ENCODE data around the gene FNDC1.
A peak's percentile ranks its signal among the peaks of the same experiment; 100 is the strongest.

DNA sequence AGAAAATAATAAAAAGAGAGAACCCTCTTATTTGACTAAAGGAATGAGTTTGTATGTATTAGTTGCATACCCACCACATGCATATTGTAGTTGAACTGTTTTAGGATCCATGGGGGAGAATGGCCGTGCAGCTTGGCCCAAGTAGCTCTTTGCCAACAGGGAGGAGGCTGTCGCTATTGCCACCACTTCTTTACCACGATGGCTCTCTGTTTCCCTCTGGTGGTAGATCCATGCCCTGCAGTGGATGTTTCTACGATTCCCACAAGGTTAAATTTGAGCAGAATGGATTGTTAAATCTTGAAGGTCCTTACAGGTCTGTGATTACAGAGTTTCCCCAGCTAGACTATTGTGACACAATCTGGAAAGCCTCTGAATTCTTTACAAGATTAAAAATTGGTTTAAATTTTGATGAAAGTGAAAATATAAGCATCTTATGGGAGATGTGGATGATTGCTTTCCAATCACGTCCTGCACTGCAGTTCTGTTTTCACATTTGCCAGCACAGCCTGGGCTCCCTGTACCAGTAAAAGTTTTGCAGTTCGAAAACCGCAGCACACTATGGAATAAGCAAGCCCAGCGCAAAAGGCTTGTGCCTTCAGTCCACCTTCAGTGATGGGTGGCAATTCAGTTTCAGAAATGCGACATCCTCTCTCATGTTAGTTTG lies 34.4 kb upstream of the FNDC1 start:
- TF ChIP-seq, protein P1, sequence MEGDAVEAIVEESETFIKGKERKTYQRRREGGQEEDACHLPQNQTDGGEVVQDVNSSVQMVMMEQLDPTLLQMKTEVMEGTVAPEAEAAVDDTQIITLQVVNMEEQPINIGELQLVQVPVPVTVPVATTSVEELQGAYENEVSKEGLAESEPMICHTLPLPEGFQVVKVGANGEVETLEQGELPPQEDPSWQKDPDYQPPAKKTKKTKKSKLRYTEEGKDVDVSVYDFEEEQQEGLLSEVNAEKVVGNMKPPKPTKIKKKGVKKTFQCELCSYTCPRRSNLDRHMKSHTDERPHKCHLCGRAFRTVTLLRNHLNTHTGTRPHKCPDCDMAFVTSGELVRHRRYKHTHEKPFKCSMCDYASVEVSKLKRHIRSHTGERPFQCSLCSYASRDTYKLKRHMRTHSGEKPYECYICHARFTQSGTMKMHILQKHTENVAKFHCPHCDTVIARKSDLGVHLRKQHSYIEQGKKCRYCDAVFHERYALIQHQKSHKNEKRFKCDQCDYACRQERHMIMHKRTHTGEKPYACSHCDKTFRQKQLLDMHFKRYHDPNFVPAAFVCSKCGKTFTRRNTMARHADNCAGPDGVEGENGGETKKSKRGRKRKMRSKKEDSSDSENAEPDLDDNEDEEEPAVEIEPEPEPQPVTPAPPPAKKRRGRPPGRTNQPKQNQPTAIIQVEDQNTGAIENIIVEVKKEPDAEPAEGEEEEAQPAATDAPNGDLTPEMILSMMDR (conservative IDR thresholded peaks at IDR 0.05; ENCODE audit: low read depth, low read length), result peak; percentile 86
- TF ChIP-seq EZH2 (IDR thresholded peaks at IDR 0.05; ENCODE audit: low read length, unreplicated experiment), result no peak
